GM23338 (cell line): ENCODE results near the gene KCNK3. TPM values are rescaled to one million over a fixed set of nuclear protein-coding genes. Genes with fewer than 3 reads are reported as not detected.
A peak's percentile ranks its signal among the peaks of the same experiment; 100 is the strongest.

Experiments
- ATAC-seq: fragments of 200-7000 bp; cut with Tn5 transposase; 3 replicates; pipeline ENCODE4 v1.9.1; 2020
- DNase-seq: peaks from one replicate; pipeline ENCODE4 v3.0.0-alpha.2; 2015; ENCODE audit warnings: low spot score
- H2AFZ ChIP-seq: fragments of 200-600 bp; sonication (generic); 2 replicates; pipeline ENCODE4 v1.8.0; 2016; ENCODE audit warnings: antibody characterized with exemption, mild to moderate bottlenecking, moderate library complexity
- H3F3A ChIP-seq: fragments of 200-600 bp; sonication (generic); replicated peaks from 2 replicates; pipeline ENCODE4 v1.8.0; 2017; ENCODE audit warnings: antibody characterized with exemption, mixed run types, low read depth
- H3K27ac ChIP-seq: fragments of 200-600 bp; sonication (generic); 2 replicates; pipeline ENCODE4 v1.6.1; 2016; ENCODE audit warnings: low read depth
- H3K27me3 ChIP-seq: fragments of 200-600 bp; sonication (generic); 2 replicates; pipeline ENCODE4 v1.8.0; 2016; ENCODE audit warnings: mild to moderate bottlenecking, mixed run types, moderate library complexity; ENCODE audit not compliant: insufficient read depth
- H3K36me3 ChIP-seq: fragments of 200-600 bp; sonication (generic); 2 replicates; pipeline ENCODE4 v1.8.0; 2016; ENCODE audit warnings: mild to moderate bottlenecking; ENCODE audit not compliant: insufficient read depth
- H3K4me1 ChIP-seq: fragments of 200-600 bp; sonication (generic); 2 replicates; pipeline ENCODE4 v1.8.0; 2016; ENCODE audit warnings: mild to moderate bottlenecking, moderate library complexity; ENCODE audit not compliant: insufficient read depth
- H3K4me2 ChIP-seq: fragments of 200-600 bp; sonication (generic); 2 replicates; pipeline ENCODE4 v1.7.1; 2017; ENCODE audit warnings: mixed run types
- H3K4me3 ChIP-seq: fragments of 200-600 bp; sonication (generic); 2 replicates; pipeline ENCODE4 v1.6.1; 2016; ENCODE audit warnings: mixed run types
- H3K79me2 ChIP-seq: fragments of 200-600 bp; sonication (generic); replicated peaks from 2 replicates; pipeline ENCODE4 v1.8.0; 2017; ENCODE audit warnings: mild to moderate bottlenecking; ENCODE audit not compliant: insufficient read depth
- H3K9me2 ChIP-seq: fragments of 200-600 bp; sonication (generic); 2 replicates; pipeline ENCODE4 v1.8.0; 2017; ENCODE audit not compliant: insufficient read depth
- H4K20me1 ChIP-seq: fragments of 200-600 bp; sonication (generic); replicated peaks from 2 replicates; pipeline ENCODE4 v1.8.0; 2017; ENCODE audit warnings: mild to moderate bottlenecking; ENCODE audit not compliant: insufficient read depth
- H3K27ac Mint-ChIP-seq: 2 replicates; pipeline ENCODE4 v1.8.0; 2020; ENCODE audit warnings: inconsistent platforms, mild to moderate bottlenecking, moderate library complexity, mixed read lengths
- H3K27me3 Mint-ChIP-seq: 3 replicates; pipeline ENCODE4 v1.8.0; 2022; ENCODE audit warnings: low read depth, mild to moderate bottlenecking, moderate library complexity, mixed read lengths, inconsistent platforms; ENCODE audit not compliant: insufficient read depth, poor library complexity
- H3K36me3 Mint-ChIP-seq: 3 replicates; pipeline ENCODE4 v1.8.0; 2021; ENCODE audit warnings: low read depth, mild to moderate bottlenecking, inconsistent platforms, moderate library complexity, mixed read lengths
- H3K4me1 Mint-ChIP-seq: 3 replicates; pipeline ENCODE4 v1.8.0; 2020; ENCODE audit warnings: mild to moderate bottlenecking, inconsistent platforms, mixed read lengths
- H3K4me3 Mint-ChIP-seq: 3 replicates; pipeline ENCODE4 v1.8.0; 2021; ENCODE audit warnings: moderate library complexity, mild to moderate bottlenecking, inconsistent platforms, mixed read lengths
- H3K9me3 Mint-ChIP-seq: 3 replicates; pipeline ENCODE4 v1.8.0; 2020; ENCODE audit warnings: moderate library complexity, mild to moderate bottlenecking, inconsistent platforms, mixed read lengths
- CREB1 ChIP-seq: fragments of 250-450 bp; sonication (Bioruptor Pico); IDR thresholded peaks from 2 replicates; pipeline ENCODE4 v1.5.0; 2020; ENCODE audit warnings: low read depth, mild to moderate bottlenecking, moderate library complexity
- CTCF ChIP-seq, 2 experiments: fragments of 200-600 bp in 1 of 2; sonication (generic) in 1 of 2; conservative IDR thresholded peaks; 2 replicates each; pipeline versions ENCODE4 v1.5.1 to v1.6.1; 2016 to 2017; ENCODE audit warnings: antibody characterized with exemption in 2 of 2, low read depth in 2 of 2, mild to moderate bottlenecking in 2 of 2, moderate library complexity in 1 of 2
- ETS1 ChIP-seq: IDR thresholded peaks from 2 replicates; pipeline ENCODE4 v1.6.1; 2016; ENCODE audit warnings: antibody characterized with exemption
- EZH2 ChIP-seq: fragments of 200-600 bp; sonication (generic); IDR thresholded peaks from one replicate; pipeline ENCODE4 v1.8.0; 2017; ENCODE audit warnings: antibody characterized with exemption, mild to moderate bottlenecking, low read depth; ENCODE audit not compliant: unreplicated experiment
- EZH2phosphoT487 ChIP-seq: fragments of 200-600 bp; sonication (generic); IDR thresholded peaks from one replicate; pipeline ENCODE4 v1.8.1; 2018; ENCODE audit warnings: antibody characterized with exemption; ENCODE audit not compliant: unreplicated experiment
- JUNB ChIP-seq: IDR thresholded peaks from one replicate; pipeline ENCODE4 v1.6.1; 2016; ENCODE audit warnings: antibody characterized with exemption; ENCODE audit not compliant: unreplicated experiment
- NANOG ChIP-seq: IDR thresholded peaks from 2 replicates; pipeline ENCODE4 v1.6.1; 2016; ENCODE audit warnings: antibody characterized with exemption, borderline replicate concordance
- POLR2AphosphoS5 ChIP-seq: IDR thresholded peaks from 2 replicates; pipeline ENCODE4 v1.6.1; 2016; ENCODE audit warnings: antibody characterized with exemption, low read depth
- REST ChIP-seq: IDR thresholded peaks from one replicate; pipeline ENCODE4 v1.6.1; 2018; ENCODE audit warnings: antibody characterized with exemption; ENCODE audit not compliant: unreplicated experiment
- ZNF114 ChIP-seq: fragments of 250-450 bp; sonication (Bioruptor Pico); IDR thresholded peaks from 2 replicates; pipeline ENCODE4 v1.5.0; 2020; ENCODE audit warnings: mild to moderate bottlenecking, moderate library complexity
- ZNF331 ChIP-seq: fragments of 250-450 bp; sonication (Bioruptor Pico); IDR thresholded peaks from 2 replicates; pipeline ENCODE4 v1.5.0; 2020; ENCODE audit warnings: low read depth, mild to moderate bottlenecking, moderate library complexity
- polyA plus RNA-seq: library from polyadenylated mRNA; unstranded; fragments of >200 nt; fragmentation: Nextera tagmentation; extraction: Ambion mirVana; gene quantifications from 2 replicates; pipeline ENCODE4 v1.2.1, GENCODE V29; 2016
- total RNA-seq: library from RNA; depleted of rRNA; stranded (reverse); fragments of >200 nt; shearing (Covaris generic); gene quantifications from 2 replicates; pipeline ENCODE4 v1.2.3, GENCODE V29; 2014

KCNK3 gene
- total and polyA plus RNA-seq, 2 experiments from 2014 or later: not detected

- Mint-ChIP-seq H3K27ac (no peak overlapping the region), H3K9me3 (no peaks in the 10 kb centered on the region; the same call in 2 of the 3 replicates), H3K4me1 (peaks cover 13% of the 10 kb centered on the region), H3K36me3 (no peaks in the 10 kb centered on the region), H3K27me3 (peaks cover 8% of the 10 kb centered on the region), H3K4me3 (no peak overlapping the region)
- Histone ChIP-seq H3K79me2 (no peaks in the 10 kb centered on the region), H3K27me3 (no peaks in the 10 kb centered on the region), H3K27ac (no peak overlapping the region), H4K20me1 (no peaks in the 10 kb centered on the region), H3K4me3 (no peak overlapping the region), H3K9me2 (no peaks in the 10 kb centered on the region), H3K36me3 (no peaks in the 10 kb centered on the region), H2AFZ (no peak overlapping the region), H3K4me2 (no peak overlapping the region), H3K4me1 (peaks cover 5% of the 10 kb centered on the region), H3F3A (no peaks in the 10 kb centered on the region)
- DNase-seq: no peak
- TF ChIP-seq EZH2phosphoT487: no peak
- TF ChIP-seq ETS1: no peak
- no peak for TF ChIP-seq CREB1 (CRISPR knock-in tag)
- TF ChIP-seq NANOG: no peak
- ATAC-seq: no peak
Observed at GRCh38 chr2:26718949-26719686, 26.6 kb downstream of the KCNK3 start.

GRCh38 chr2:26720322-26721114, 28.0 kb downstream of the KCNK3 start:
- TF ChIP-seq CTCF (conservative IDR thresholded peaks at IDR 0.05; ENCODE audit: low read depth in 2 of 2): no peak
- TF ChIP-seq ETS1: no peak
- TF ChIP-seq ZNF114 (CRISPR knock-in tag): no peak
- no peak for TF ChIP-seq NANOG
- no peak for TF ChIP-seq EZH2
- no peak for TF ChIP-seq ZNF331 (CRISPR knock-in tag)
- no peak for TF ChIP-seq REST
- no peak for TF ChIP-seq JUNB
- no peak for TF ChIP-seq EZH2phosphoT487
- no peak for TF ChIP-seq POLR2AphosphoS5
- Histone ChIP-seq H3F3A (no peaks in the 10 kb centered on the region), H3K4me3 (no peak overlapping the region), H3K27ac (no peak overlapping the region), H3K79me2 (no peaks in the 10 kb centered on the region), H4K20me1 (no peaks in the 10 kb centered on the region), H3K36me3 (no peaks in the 10 kb centered on the region), H3K9me2 (no peaks in the 10 kb centered on the region), H3K4me1 (peaks cover 5% of the 10 kb centered on the region), H3K4me2 (no peak overlapping the region), H3K27me3 (no peaks in the 10 kb centered on the region), H2AFZ (no peak overlapping the region; the same call in 1 of the 2 replicates)
- ATAC-seq: peak; percentile 35
- H3K9me3 Mint-ChIP-seq: no peaks in the 10 kb centered on the region; the same call in 2 of the 3 replicates
- peaks cover 13% of the 10 kb centered on the region for H3K4me1 Mint-ChIP-seq
- H3K27ac Mint-ChIP-seq: no peak overlapping the region
- peaks cover 13% of the 10 kb centered on the region for H3K27me3 Mint-ChIP-seq
- no peak overlapping the region for H3K4me3 Mint-ChIP-seq
- no peaks in the 10 kb centered on the region for H3K36me3 Mint-ChIP-seq
- no peak for DNase-seq
